ENCODE measurements around the gene AHSP. TPM values are rescaled to one million over a fixed set of nuclear protein-coding genes. Genes with fewer than 3 reads are reported as not detected.
"Not testable (repeated sequence)": the region's sequence is repeated elsewhere in the genome, so short reads cannot be mapped to it uniquely, and the experiment has no call there.

The AHSP gene
- total and polyA plus RNA-seq, 4 donors = 0.30 to 47.8 TPM; not detected in 2

DNA sequence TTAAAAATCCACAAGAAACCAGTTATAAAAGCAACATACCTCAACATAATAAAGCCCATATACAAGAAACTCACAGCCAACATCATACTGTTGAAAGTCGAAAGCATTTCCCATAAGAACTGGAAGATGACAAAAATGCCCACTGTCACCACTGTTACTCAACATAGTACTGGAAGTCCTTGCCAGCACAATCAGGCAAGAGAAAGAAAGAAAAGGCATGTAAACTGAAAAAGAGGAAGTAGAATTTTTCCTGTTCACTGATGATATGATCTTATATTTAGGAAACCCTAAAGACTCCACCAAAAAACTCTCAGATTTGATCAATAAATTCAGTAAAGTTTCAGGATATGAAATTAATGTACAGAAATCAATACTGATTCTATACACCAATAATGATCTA, 45.1 kb downstream of the AHSP start:
- Histone ChIP-seq H3K36me3 (ENCODE audit: control insufficient read depth in 4 of 4, insufficient read depth in 4 of 4, low read length in 4 of 4) (no peaks in the 10 kb centered on the region), H3K4me1 (ENCODE audit: control insufficient read depth in 5 of 5, insufficient read depth in 5 of 5, low read length in 5 of 5) (peaks cover 0 to 4% (median 0%) of the 10 kb centered on the region in 5 donors), H3K27me3 (ENCODE audit: control insufficient read depth in 3 of 3, insufficient read depth in 3 of 3, low read length in 2 of 3) (peaks cover 0 to 29% (median 20%) of the 10 kb centered on the region in 3 donors), H3K9me3 (ENCODE audit: control insufficient read depth in 4 of 4, insufficient read depth in 3 of 4, low read length in 3 of 4) (peaks cover 0 to 9% (median 0%) of the 10 kb centered on the region in 4 donors), H3K9ac (ENCODE audit: insufficient read depth in 1 of 2, low read length in 2 of 2) (no peak overlapping the region), H3K27ac (ENCODE audit: low read depth in 1 of 2, low read length in 1 of 2) (no peak overlapping the region), H3K4me3 (no peak overlapping the region)
- DNase-seq = no peak
- TF ChIP-seq, protein P1, sequence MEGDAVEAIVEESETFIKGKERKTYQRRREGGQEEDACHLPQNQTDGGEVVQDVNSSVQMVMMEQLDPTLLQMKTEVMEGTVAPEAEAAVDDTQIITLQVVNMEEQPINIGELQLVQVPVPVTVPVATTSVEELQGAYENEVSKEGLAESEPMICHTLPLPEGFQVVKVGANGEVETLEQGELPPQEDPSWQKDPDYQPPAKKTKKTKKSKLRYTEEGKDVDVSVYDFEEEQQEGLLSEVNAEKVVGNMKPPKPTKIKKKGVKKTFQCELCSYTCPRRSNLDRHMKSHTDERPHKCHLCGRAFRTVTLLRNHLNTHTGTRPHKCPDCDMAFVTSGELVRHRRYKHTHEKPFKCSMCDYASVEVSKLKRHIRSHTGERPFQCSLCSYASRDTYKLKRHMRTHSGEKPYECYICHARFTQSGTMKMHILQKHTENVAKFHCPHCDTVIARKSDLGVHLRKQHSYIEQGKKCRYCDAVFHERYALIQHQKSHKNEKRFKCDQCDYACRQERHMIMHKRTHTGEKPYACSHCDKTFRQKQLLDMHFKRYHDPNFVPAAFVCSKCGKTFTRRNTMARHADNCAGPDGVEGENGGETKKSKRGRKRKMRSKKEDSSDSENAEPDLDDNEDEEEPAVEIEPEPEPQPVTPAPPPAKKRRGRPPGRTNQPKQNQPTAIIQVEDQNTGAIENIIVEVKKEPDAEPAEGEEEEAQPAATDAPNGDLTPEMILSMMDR (IDR thresholded peaks at IDR 0.05; ENCODE audit: control extremely low read depth, extremely low read depth) = no peak
- 31 to 51% methylated on average over 1 of the region's 1 CpG for WGBS, 2 donors
- ATAC-seq (ENCODE audit: insufficient read depth, low FRiP score) = no peak

DNA sequence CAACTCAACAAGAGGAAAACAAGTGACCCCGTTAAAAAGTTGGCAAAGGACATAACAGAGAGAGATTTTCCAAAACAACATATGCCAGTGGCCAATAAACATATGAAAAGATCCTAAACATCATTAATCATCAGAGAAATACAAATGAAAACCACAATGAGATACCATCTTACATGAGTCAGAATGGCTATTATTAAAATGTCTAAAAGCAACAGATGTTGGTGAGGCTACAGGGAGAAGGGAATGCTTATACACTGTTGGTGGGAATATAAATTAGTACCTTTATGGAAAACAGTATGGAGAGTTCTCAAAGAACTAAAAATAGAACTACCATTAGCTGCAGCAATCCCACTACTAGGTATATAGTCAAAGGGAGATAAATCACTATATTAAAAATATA, 46.5 kb downstream of the AHSP start:
- ATAC-seq (ENCODE audit: insufficient read depth, low FRiP score); DNase-seq: not testable (repeated sequence)
- H3K9me3 ChIP-seq (ENCODE audit: control insufficient read depth in 4 of 4, insufficient read depth in 3 of 4, low read length in 3 of 4) = peaks cover 0 to 10% (median 0%) of the 10 kb centered on the region in 4 donors

GRCh38 chr16:31577411-31577810, 49.7 kb downstream of the AHSP start:
- Histone ChIP-seq H3K27me3 (ENCODE audit: control insufficient read depth in 3 of 3, insufficient read depth in 3 of 3, low read length in 2 of 3) (no peaks in the 10 kb centered on the region), H3K9me3 (ENCODE audit: control insufficient read depth in 4 of 4, insufficient read depth in 3 of 4, low read length in 3 of 4) (peaks cover 0 to 18% (median 2%) of the 10 kb centered on the region in 4 donors), H3K36me3 (ENCODE audit: control insufficient read depth in 4 of 4, insufficient read depth in 4 of 4, low read length in 4 of 4) (no peaks in the 10 kb centered on the region), H3K4me1 (ENCODE audit: control insufficient read depth in 5 of 5, insufficient read depth in 5 of 5, low read length in 5 of 5) (no peaks in the 10 kb centered on the region), H3K4me3 (no peak overlapping the region), H3K9ac (ENCODE audit: insufficient read depth in 1 of 2, low read length in 2 of 2) (no peak overlapping the region), H3K27ac (ENCODE audit: low read depth in 1 of 2, low read length in 1 of 2) (no peak overlapping the region)
- no peak for ATAC-seq (ENCODE audit: insufficient read depth, low FRiP score)
- TF ChIP-seq, protein P1 (IDR thresholded peaks at IDR 0.05; ENCODE audit: control extremely low read depth, extremely low read depth) = no peak
- DNase-seq = no peak
- WGBS, 2 donors = 80 to 95% methylated on average over 1 of the region's 1 CpG

More for the DNA sequence above, 46.5 kb downstream of the AHSP start:
- not testable (repeated sequence) for H3K9ac ChIP-seq (ENCODE audit: insufficient read depth in 1 of 2, low read length in 2 of 2); H3K27ac ChIP-seq (ENCODE audit: low read depth in 1 of 2, low read length in 1 of 2); H3K36me3 ChIP-seq (ENCODE audit: control insufficient read depth in 4 of 4, insufficient read depth in 4 of 4, low read length in 4 of 4); H3K4me1 ChIP-seq (ENCODE audit: control insufficient read depth in 5 of 5, insufficient read depth in 5 of 5, low read length in 5 of 5); H3K4me3 ChIP-seq
- peaks cover 0 to 16% (median 14%) of the 10 kb centered on the region in 3 donors for H3K27me3 ChIP-seq (ENCODE audit: control insufficient read depth in 3 of 3, insufficient read depth in 3 of 3, low read length in 2 of 3)
- WGBS, 2 donors = 47% methylated on average over 1 of the region's 1 CpG

Other genes starting within 250 kb of the AHSP start
- gene ITGAX, start 172.7 kb upstream of the AHSP start, total RNA-seq = 100 to 1,000 TPM in 1 of 2 donors, 10 to 100 TPM in 1; 38.1 to 134 TPM
- gene ITGAX, start 172.7 kb upstream of the AHSP start, polyA plus RNA-seq = 100 to 1,000 TPM in 1 of 2 donors, 10 to 100 TPM in 1; 93.1 to 148 TPM
- gene ITGAD, start 134.6 kb upstream of the AHSP start, total RNA-seq = 1 to 10 TPM in 1 of 2 donors, under 1 TPM in 1; 0.43 to 1.5 TPM
- gene ITGAD, start 134.6 kb upstream of the AHSP start, polyA plus RNA-seq = under 1 TPM; 0.19 to 0.24 TPM
- gene COX6A2, start 99.5 kb upstream of the AHSP start, total RNA-seq = not detected
- not detected for gene COX6A2, start 99.5 kb upstream of the AHSP start, polyA plus RNA-seq
- gene ZNF843, start 85.1 kb upstream of the AHSP start, total RNA-seq = 1 to 10 TPM; 1.2 to 1.4 TPM
- gene ZNF843, start 85.1 kb upstream of the AHSP start, polyA plus RNA-seq = under 1 TPM; 0.25 to 0.30 TPM
- gene ARMC5, start 68.4 kb upstream of the AHSP start, total RNA-seq = 10 to 100 TPM in 1 of 2 donors, 1 to 10 TPM in 1; 8.2 to 16.7 TPM
- 10 to 100 TPM; 11.4 to 13.2 TPM for gene ARMC5, start 68.4 kb upstream of the AHSP start, polyA plus RNA-seq
- 10 to 100 TPM; 45.4 to 58.9 TPM for gene TGFB1I1, start 55.7 kb upstream of the AHSP start, total RNA-seq
- gene TGFB1I1, start 55.7 kb upstream of the AHSP start, polyA plus RNA-seq = 10 to 100 TPM; 25.1 to 29.9 TPM
- 1 to 10 TPM in 1 of 2 donors, under 1 TPM in 1; 0.85 to 1.7 TPM for gene SLC5A2, start 44.8 kb upstream of the AHSP start, total RNA-seq
- gene SLC5A2, start 44.8 kb upstream of the AHSP start, polyA plus RNA-seq = 1 to 10 TPM; 2.9 to 3.1 TPM
- gene RUSF1, start 19.5 kb upstream of the AHSP start, total RNA-seq = 10 to 100 TPM; 75.9 to 82.7 TPM
- 10 to 100 TPM; 56.1 to 70.3 TPM for gene RUSF1, start 19.5 kb upstream of the AHSP start, polyA plus RNA-seq

Data from lung (tissue), 12 donors.